ENCODE results near the gene MAPK10. TPM values are rescaled to one million over a fixed set of nuclear protein-coding genes. Genes with fewer than 3 reads are reported as not detected.

MAPK10 gene
- total and polyA plus RNA-seq, 9 of the 15 experiments (the other 6 are each of a cell fraction or from before 2014, with no cell fraction given): 0.10 to 0.53 (median 0.18) TPM; not detected in 4

- no peak for TF ChIP-seq SP2 (IDR thresholded peaks at IDR 0.05; ENCODE audit: extremely low read depth, low read depth, low read length, poor library complexity, severe bottlenecking)
- no peak for TF ChIP-seq HCFC1 (IDR thresholded peaks at IDR 0.05; ENCODE audit: low read depth, low read length)
- no peak for TF ChIP-seq ZNF174 (CRISPR knock-in tag; IDR thresholded peaks at IDR 0.05)
- TF ChIP-seq ZBTB8A (IDR thresholded peaks at IDR 0.05; ENCODE audit: partially characterized antibody): no peak
These were observed 174.2 kb downstream of the MAPK10 start (continued) for GRCh38 chr4:86185659-86186058.

- FAIRE-seq (no peak), DNase-seq (ENCODE audit: extremely low read depth in 1 of 4, low spot score in 3 of 4) (no peak), ATAC-seq (no peak)
- no peak overlapping the region for H2AFZ ChIP-seq (ENCODE audit: low read depth, low read length)
- BruUV-seq (replicated peaks): no TSS peak
- no peaks in the 10 kb centered on the region for H3K9me1 ChIP-seq (ENCODE audit: control insufficient read depth, insufficient read depth, low read length)
- CTCF ChIA-PET (ENCODE audit: low intra/inter-chr PET ratio): no interaction called here
- TF ChIP-seq HINFP (tag; conservative IDR thresholded peaks at IDR 0.05; ENCODE audit: low read depth) (no peak), PPARD (CRISPR knock-in tag; IDR thresholded peaks at IDR 0.05) (no peak), NONO (IDR thresholded peaks at IDR 0.05; ENCODE audit: low read depth in 2 of 2, low read length in 1 of 2) (no peak)
- H4K20me1 ChIP-seq (replicated peaks; ENCODE audit: control insufficient read depth, insufficient read depth, low read length): no peaks in the 10 kb centered on the region
- no peaks in the 10 kb centered on the region for H3K27me3 ChIP-seq (ENCODE audit: control insufficient read depth in 2 of 2, insufficient read depth in 2 of 2, low read length in 2 of 2)
- H3K79me2 ChIP-seq (ENCODE audit: control insufficient read depth, insufficient read depth, low read length): no peaks in the 10 kb centered on the region
- in situ Hi-C loops (cut with MboI) (no loop called here), intact Hi-C loops (cut with micrococcal nuclease) (no loop called here)
- no peak overlapping the region for H3K9ac ChIP-seq (ENCODE audit: insufficient read depth in 1 of 2, low read depth in 2 of 2, low read length in 2 of 2)
- no peaks in the 10 kb centered on the region for H3K4me1 ChIP-seq (replicated peaks in 1 of 2; ENCODE audit: control insufficient read depth in 2 of 2, insufficient read depth in 2 of 2, low read length in 2 of 2)
- POLR2A ChIA-PET: no interaction called here
- H3K4me3 ChIP-seq: no peak overlapping the region
- H3K4me2 ChIP-seq (ENCODE audit: insufficient read depth, low read length): no peak overlapping the region
- 2% methylated on average over 5 of the region's 5 CpGs for WGBS (ENCODE audit: insufficient coverage, low coverage, missing lambda C conversion rate)
- H3K36me3 ChIP-seq (ENCODE audit: control insufficient read depth, insufficient read depth, low read length): no peaks in the 10 kb centered on the region
- H3K9me3 ChIP-seq (replicated peaks; ENCODE audit: control insufficient read depth, insufficient read depth, low read depth, low read length): no peaks in the 10 kb centered on the region
- no peak overlapping the region for H3K27ac ChIP-seq (ENCODE audit: extremely low read depth, low read depth, low read length)
These were observed 175.0 kb downstream of the MAPK10 start for GRCh38 chr4:86184901-86185285.
